GM18499 (cell line): ENCODE results near the gene DMC1.
A peak's percentile ranks its signal among the peaks of the same experiment; 100 is the strongest.

Experiments
- ATAC-seq: cut with Tn5 transposase; IDR thresholded peaks from one replicate; pipeline ENCODE4 v1.9.1; 2021; ENCODE audit warnings: moderate number of reproducible peaks; ENCODE audit not compliant: insufficient read depth, unreplicated experiment

Gene DMC1

GRCh38 chr22:38569181-38569971, 607 bp downstream of the DMC1 start:
- ATAC-seq = no peak

- no peak for ATAC-seq
Observed at GRCh38 chr22:38567531-38568285, 2.3 kb downstream of the DMC1 start.

- ATAC-seq = no peak
Observed at GRCh38 chr22:38566726-38567504, 3.1 kb downstream of the DMC1 start.

GRCh38 chr22:38565441-38565840, 4.5 kb downstream of the DMC1 start:
- no peak for ATAC-seq

GRCh38 chr22:38564669-38565068, 5.3 kb downstream of the DMC1 start:
- ATAC-seq = no peak

- ATAC-seq = no peak
Observed at GRCh38 chr22:38554281-38554680, 15.7 kb downstream of the DMC1 start.

GRCh38 chr22:38549101-38549894, 20.7 kb downstream of the DMC1 start:
- ATAC-seq = no peak

GRCh38 chr22:38540701-38541100, 29.3 kb downstream of the DMC1 start:
- no peak for ATAC-seq

- no peak for ATAC-seq
Observed at GRCh38 chr22:38531251-38531938, 38.6 kb downstream of the DMC1 start.

GRCh38 chr22:38524429-38524828, 45.6 kb downstream of the DMC1 start:
- ATAC-seq = no peak

- ATAC-seq = no peak
Observed at GRCh38 chr22:38523479-38523878, 46.5 kb downstream of the DMC1 start.

GRCh38 chr22:38523029-38523428, 47.0 kb downstream of the DMC1 start:
- no peak for ATAC-seq

- no peak for ATAC-seq
Observed at GRCh38 chr22:38519453-38520250, 50.3 kb downstream of the DMC1 start.

GRCh38 chr22:38518620-38519019, 51.4 kb downstream of the DMC1 start:
- no peak for ATAC-seq

GRCh38 chr22:38513063-38513462, 56.9 kb downstream of the DMC1 start:
- ATAC-seq = no peak

GRCh38 chr22:38510416-38510970, 59.5 kb downstream of the DMC1 start:
- no peak for ATAC-seq

GRCh38 chr22:38506118-38506962, 63.6 kb downstream of the DMC1 start, which contains the start of gene DDX17:
Gene DDX17 (minus strand): TSS chr22:38506311.
- ATAC-seq = peak; percentile 73
